GM21390 (cell line): ENCODE data around the gene DGCR2.
"Not testable (repeated sequence)": the region's sequence is repeated elsewhere in the genome, so short reads cannot be mapped to it uniquely, and the experiment has no call there.

Source experiments
- ATAC-seq: cut with Tn5 transposase; IDR thresholded peaks from one replicate; pipeline ENCODE4 v1.9.1; 2021; ENCODE audit not compliant: unreplicated experiment

The DGCR2 gene

GRCh38 chr22:19012308-19012986 lies 109.8 kb downstream of the DGCR2 start:
- ATAC-seq: no peak

- not testable (repeated sequence) for ATAC-seq
Measured at GRCh38 chr22:19011611-19012010, 110.6 kb downstream of the DGCR2 start.

DNA sequence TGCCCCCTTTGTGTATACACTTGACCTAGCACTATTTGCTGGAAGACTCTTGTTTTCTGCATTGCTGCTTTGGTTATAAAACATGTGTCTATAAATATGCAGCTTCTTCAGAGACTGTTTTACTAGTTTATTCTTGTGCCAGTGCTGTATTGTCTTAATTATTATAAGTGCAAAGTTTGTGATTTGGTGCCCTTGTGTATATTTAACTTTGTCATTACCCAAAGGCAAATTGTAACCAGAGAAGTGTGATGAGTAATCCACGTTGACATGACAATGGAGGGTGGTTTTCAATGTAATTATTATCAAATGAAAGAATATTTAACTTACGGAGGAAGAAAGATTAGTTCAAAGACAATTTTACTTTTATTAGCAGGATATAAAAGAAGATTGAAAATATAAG lies 111.1 kb downstream of the DGCR2 start:
- no peak for ATAC-seq

- ATAC-seq: no peak
Measured at GRCh38 chr22:19005905-19006304, 116.3 kb downstream of the DGCR2 start.

- no peak for ATAC-seq
Measured at GRCh38 chr22:19004471-19004870, 117.7 kb downstream of the DGCR2 start.

GRCh38 chr22:19003508-19003907 lies 118.7 kb downstream of the DGCR2 start:
- ATAC-seq: no peak

- no peak for ATAC-seq
Measured at GRCh38 chr22:19002684-19003038, 119.6 kb downstream of the DGCR2 start.

DNA sequence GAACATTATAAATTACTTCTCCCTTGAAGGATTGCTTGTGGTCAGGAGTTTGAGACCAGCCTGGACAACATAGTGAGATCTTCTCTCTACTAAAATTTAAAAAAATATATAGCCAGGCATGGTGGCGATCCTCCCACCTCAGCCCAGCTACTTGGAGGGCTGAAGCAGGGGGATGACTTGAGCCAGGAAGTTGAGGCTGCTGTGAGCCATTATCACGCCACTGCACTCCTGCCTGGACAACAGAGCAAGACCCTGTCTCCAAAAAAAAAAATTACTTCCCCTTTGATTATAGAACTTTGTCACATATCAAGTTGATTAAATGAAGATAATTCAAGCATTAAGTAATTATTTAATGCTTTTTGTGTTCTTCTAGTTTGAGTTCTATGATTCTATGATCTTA lies 121.0 kb downstream of the DGCR2 start:
- ATAC-seq: no peak

DNA sequence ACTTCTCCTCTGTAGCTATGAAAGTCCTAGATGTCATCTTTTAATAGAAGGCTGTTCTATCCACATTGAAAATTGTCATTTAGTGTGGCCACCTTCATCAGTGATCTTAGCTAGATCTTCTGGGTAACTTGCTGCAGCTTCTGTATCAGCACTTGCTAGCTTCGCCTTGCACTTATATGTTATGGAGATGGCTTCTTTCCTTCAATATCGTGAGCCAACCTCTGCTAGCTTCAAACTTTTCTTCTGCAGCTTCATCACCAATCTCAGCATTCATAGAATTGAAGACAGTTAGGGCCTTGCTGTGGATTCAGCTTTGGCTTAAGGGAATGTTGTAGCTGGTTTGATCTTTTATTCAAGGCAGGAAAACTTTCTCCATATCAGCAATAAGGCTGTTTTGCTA lies 122.1 kb downstream of the DGCR2 start:
- not testable (repeated sequence) for ATAC-seq

GRCh38 chr22:18999416-18999815 lies 122.8 kb downstream of the DGCR2 start:
- no peak for ATAC-seq

GRCh38 chr22:18999008-18999407 lies 123.2 kb downstream of the DGCR2 start:
- ATAC-seq: no peak

DNA sequence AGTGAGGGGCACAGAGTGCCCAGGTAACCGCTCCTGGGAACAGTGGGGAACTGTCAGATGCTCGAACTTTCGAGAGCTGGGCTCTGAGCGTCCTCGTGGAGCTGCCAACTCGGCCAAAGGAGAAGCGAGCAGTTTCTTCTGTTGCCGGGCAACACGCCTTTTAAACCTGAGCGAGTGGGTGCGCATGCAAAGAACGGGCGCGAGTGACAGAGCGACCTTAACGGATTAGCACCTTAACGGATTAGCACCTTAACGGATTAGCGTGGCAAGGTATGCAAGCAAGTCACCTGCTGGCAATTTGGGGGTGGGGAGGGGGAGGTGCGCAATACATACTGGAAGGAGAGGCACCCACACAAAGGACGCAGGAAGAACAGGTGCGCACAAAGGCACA lies 124.3 kb downstream of the DGCR2 start:
- no peak for ATAC-seq

GRCh38 chr22:18997306-18997924 lies 124.8 kb downstream of the DGCR2 start:
- ATAC-seq: no peak

DNA sequence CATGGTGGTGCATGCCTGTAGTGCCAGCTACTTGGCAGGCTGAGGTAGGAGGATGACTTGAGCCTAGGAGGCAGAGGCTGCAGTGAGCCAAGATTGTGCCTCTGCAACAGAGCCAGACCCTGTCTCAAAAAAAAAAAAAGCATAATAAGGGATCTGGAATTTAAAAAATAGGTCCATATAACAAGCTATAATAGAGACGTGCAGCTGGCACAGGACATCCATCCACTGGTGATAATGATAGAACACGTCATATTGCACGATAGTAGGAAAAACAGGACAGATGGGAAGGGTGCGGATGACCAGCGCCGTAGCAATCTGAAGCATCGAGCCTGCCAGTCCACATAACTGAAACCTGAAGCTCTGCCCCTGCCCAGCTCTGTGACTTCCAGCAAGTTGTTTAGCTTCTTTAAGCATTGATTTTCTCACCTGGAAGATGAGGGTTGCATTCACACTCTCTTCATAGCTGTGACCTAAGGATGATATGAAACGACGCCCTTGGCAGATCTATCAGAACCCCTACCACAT lies 125.8 kb downstream of the DGCR2 start:
- ATAC-seq: no peak

DNA sequence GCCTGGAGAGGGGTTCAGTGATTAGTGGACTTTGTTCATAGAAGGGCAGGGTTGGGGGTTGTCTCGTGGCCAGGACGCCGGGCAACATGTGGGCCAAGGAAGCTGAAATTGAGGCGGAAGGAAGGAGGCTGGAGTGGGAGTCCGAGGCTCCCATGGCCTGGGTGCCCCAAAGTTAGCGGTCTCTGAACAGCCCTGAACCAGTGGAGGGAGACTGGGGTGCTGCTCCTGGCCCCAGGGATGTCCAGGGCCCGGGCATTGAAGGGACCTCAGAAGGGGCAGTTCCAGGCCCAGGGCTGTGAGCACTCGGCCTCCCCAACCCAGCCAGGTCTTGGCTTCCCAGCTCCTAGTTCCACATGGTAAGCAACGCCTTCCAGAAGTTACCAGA lies 126.9 kb downstream of the DGCR2 start:
- no peak for ATAC-seq

DNA sequence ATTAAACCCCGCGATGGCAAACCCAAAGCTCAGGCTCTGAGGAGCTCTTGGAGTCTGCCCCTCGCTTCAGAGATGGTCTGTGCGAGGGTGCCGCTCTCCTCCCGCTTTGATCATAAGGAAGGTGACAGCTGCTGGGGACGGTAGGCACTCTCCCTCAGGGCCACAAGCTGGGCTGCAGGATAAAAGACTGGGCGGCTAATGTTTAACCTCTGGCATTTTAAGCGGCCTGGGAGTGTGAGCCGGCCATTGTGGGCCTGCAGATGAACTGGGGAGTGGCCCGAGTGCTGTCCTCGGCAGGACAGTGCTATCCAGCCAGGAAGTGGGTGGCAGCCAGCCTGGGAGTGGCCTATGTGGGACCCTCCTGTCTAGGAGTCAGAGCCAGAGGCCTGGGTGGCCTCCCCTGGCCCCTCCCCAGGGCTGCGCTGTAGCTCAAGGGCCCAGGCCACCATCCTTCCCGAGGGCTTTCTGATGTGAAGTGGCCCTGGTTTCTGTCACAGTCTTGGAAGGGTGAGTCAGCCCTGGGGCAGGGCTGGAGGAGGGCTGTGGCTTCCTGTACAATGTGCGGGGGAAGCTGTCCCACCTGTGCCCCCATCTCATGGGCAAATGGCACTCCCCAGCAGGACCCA lies 127.4 kb downstream of the DGCR2 start:
- no peak for ATAC-seq

DNA sequence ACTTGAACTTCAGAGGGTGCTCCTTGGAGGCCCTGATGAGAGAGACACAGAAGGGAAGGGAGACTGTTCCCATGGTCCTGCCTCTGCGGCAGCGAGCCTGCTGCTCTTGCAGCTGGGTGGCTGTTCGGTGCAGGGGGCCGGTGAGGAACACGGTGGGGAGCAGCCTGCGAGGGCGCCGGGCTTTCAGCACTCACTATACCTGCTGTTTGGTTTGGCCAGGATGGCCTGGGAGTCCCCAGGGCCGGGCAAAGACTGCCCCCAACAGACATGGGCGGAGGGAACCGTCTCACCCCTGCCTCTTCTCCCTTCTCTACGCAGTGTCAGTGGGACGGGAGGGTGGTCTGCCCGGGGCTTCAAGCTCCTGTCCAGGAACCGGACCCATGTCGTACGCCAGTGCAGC lies 128.2 kb downstream of the DGCR2 start:
- no peak for ATAC-seq

DNA sequence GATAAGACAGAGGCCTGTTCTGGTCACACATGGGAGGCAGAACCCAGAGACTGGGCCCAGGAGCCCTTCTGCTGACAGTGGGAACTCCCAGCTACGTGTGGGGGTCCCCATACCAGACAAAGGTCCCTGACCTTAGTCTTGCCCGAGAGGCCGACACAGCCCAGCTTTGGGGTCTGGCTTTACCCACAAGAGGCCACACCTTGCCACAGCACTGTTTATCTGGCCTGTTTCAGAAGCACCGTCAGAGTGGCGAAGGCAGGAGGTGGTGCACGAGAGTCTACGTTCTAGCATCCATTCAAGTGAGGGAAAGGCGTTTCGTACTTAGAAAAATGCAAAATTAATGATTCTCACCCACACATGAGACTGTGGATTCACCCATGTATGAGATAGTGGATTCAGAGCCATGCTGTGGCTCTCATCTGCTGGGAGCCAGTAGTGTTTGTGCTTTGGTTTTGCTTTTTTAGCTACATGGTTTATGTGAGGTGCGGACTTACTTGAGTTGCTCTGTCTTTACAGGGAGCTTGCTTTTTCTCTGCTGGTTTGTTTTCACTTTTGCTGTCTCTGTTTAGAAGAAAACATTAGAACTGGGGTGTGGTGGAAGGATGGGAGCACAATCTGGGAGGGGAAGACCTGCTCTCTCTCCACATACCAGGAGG lies 129.5 kb downstream of the DGCR2 start:
- no peak for ATAC-seq

GRCh38 chr22:18991821-18992442 lies 130.3 kb downstream of the DGCR2 start:
- no peak for ATAC-seq

DNA sequence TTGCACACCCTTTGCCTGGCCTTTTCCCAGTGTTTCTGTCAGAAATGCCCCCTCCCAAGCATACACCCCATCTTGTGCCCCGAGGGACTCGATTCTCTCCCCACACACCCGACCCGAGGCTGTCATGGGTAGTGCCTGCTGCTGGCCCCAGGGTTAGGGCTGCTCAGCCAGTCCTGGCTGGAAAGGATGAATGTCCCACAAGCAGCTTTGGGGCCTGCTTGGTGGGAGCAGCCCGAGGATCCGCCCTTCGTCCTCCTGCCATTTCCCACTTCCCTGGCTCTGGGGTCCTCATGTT lies 131.1 kb downstream of the DGCR2 start:
- no peak for ATAC-seq

- ATAC-seq: no peak
Measured at GRCh38 chr22:18990355-18991137, 131.7 kb downstream of the DGCR2 start.
